Activated B cell treated with CpG ODN at 0.5 μM for 24 hours (primary cell): ENCODE data around the gene FBP1. TPM values are rescaled to one million over a fixed set of nuclear protein-coding genes. Genes with fewer than 3 reads are reported as not detected.
A peak's percentile ranks its signal among the peaks of the same experiment; 100 is the strongest.

Source experiments
- ATAC-seq: fragments of 200-7000 bp; cut with Tn5 transposase; one replicate; pipeline ENCODE4 v1.10.0; 2021; ENCODE audit warnings: low read depth, mild to moderate bottlenecking, moderate library complexity
- CTCF ChIA-PET: fragments of 350-600 bp; sonication (Branson Sonifier 250); formaldehyde crosslinking; loops from one replicate; lab custom pipeline; 2021; ENCODE audit warnings: antibody characterized with exemption; lab: Charles Lee
- POLR2A ChIA-PET: fragments of 350-600 bp; sonication (Branson Sonifier 250); formaldehyde crosslinking; loops from one replicate; lab custom pipeline; 2021; ENCODE audit warnings: antibody characterized with exemption; lab: Charles Lee
- DNase-seq: peaks from one replicate; pipeline ENCODE4 v3.0.0; 2022
- H3K27ac Mint-ChIP-seq: one replicate; pipeline ENCODE4 v1.8.0; 2020; ENCODE audit warnings: mixed read lengths
- H3K27me3 Mint-ChIP-seq: one replicate; pipeline ENCODE4 v1.8.0; 2021; ENCODE audit warnings: mixed read lengths
- H3K36me3 Mint-ChIP-seq: one replicate; pipeline ENCODE4 v1.8.0; 2021; ENCODE audit warnings: low read depth, mixed read lengths
- H3K4me1 Mint-ChIP-seq: one replicate; pipeline ENCODE4 v1.8.0; 2021; ENCODE audit warnings: mixed read lengths
- H3K4me3 Mint-ChIP-seq: one replicate; pipeline ENCODE4 v1.8.0; 2020; ENCODE audit warnings: mild to moderate bottlenecking, mixed read lengths
- H3K9me3 Mint-ChIP-seq: one replicate; pipeline ENCODE4 v1.8.0; 2020; ENCODE audit warnings: mixed read lengths
- intact Hi-C: fragments of 100-400 bp; cut with micrococcal nuclease; formaldehyde crosslinking; loops from one replicate; pipeline ENCODE4 v1.15.1; 2024
- total RNA-seq: library from RNA; stranded (reverse); gene quantifications from 2 replicates; pipeline ENCODE4 v1.2.3, GENCODE V29; 2022
- TF ChIP-seq, protein P1 (sequence below): fragments of 200-600 bp; IDR thresholded peaks from one replicate; pipeline ENCODE4 v1.8.0; 2022; ENCODE audit warnings: antibody characterized with exemption, mild to moderate bottlenecking

FBP1 gene
- 0.80 and 1.2 TPM in 2 replicates for total RNA-seq

DNA sequence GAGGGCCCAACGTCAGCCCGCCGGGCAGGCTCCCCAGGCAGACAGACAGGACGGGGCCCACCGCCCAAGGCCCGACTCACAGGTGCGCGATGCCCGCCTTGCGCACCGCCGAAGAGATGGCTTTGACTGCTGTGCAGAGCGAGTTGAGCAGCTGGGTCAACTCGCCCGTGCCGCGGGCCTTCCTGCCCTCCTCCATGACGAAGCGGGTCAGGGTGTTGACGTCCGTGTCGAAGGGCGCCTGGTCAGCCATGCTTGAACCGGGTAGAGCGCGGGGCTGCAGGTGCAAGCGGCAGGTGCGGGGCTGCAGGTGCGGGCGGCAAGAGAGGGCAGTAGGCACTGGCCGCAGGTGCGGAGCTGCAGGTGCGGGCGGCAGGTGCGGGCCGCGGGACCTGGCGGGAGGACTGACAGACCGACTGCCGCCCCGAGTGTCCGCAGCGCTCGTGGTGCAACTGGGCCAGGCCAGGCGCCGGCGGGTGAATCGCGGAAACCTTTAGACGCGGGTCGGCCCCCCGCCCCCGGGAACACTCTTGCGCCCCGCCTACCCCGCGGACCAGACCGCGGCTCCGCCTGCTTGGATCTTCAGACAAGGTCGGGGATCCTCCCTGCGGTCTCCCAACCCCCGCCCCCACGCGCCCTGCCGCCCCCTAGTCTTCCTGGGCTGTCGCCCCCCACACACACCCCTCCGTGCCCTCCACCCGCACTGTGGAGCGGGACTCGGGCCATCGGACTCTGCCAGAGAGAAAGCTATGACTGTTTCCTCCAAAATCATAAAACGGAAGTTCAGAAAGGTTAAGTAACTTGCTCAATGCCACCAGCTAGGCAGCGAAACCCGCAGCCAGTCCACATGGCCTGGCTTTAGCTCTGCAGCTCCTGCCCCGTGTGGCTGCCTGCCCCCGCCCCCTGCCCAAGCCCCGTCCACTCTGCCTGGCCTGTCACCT, at the start of gene FBP1:
FBP1 (minus strand) TSS at position 458 of the 938 bp plus-strand sequence; CDS start at position 250, 208 bp downstream.
- intact Hi-C loops, result loop anchor here (1.0 kb wide), 2 partner anchors 17 to 87 kb away; partner anchors contain the start of gene AOPEP
- peak within 1 kb of the TSS; percentile 96 for H3K4me3 Mint-ChIP-seq
- H3K4me1 Mint-ChIP-seq, result peaks cover 18% of the 10 kb centered on the region
- H3K36me3 Mint-ChIP-seq, result peaks cover 2% of the 10 kb centered on the region
- no peaks in the 10 kb centered on the region for H3K9me3 Mint-ChIP-seq
- TF ChIP-seq, protein P1, sequence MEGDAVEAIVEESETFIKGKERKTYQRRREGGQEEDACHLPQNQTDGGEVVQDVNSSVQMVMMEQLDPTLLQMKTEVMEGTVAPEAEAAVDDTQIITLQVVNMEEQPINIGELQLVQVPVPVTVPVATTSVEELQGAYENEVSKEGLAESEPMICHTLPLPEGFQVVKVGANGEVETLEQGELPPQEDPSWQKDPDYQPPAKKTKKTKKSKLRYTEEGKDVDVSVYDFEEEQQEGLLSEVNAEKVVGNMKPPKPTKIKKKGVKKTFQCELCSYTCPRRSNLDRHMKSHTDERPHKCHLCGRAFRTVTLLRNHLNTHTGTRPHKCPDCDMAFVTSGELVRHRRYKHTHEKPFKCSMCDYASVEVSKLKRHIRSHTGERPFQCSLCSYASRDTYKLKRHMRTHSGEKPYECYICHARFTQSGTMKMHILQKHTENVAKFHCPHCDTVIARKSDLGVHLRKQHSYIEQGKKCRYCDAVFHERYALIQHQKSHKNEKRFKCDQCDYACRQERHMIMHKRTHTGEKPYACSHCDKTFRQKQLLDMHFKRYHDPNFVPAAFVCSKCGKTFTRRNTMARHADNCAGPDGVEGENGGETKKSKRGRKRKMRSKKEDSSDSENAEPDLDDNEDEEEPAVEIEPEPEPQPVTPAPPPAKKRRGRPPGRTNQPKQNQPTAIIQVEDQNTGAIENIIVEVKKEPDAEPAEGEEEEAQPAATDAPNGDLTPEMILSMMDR, result no peak
- ATAC-seq (peak; percentile 82), DNase-seq (peak; percentile 55)
- H3K27me3 Mint-ChIP-seq, result peaks cover 5% of the 10 kb centered on the region
- H3K27ac Mint-ChIP-seq, result peak within 1 kb of the TSS; percentile 68
- CTCF ChIA-PET, result interaction anchor here (0.7 kb wide), 1 partner anchor 10 kb away, joined by 3 read pairs; no protein-coding TSS in a partner anchor
- POLR2A ChIA-PET, result interaction anchor here (0.5 to 1.7 kb wide), 8 partner anchors 13 to 1236 kb away, joined by 3 to 9 read pairs (median 4); partner anchors contain the start of gene ERCC6L2

DNA sequence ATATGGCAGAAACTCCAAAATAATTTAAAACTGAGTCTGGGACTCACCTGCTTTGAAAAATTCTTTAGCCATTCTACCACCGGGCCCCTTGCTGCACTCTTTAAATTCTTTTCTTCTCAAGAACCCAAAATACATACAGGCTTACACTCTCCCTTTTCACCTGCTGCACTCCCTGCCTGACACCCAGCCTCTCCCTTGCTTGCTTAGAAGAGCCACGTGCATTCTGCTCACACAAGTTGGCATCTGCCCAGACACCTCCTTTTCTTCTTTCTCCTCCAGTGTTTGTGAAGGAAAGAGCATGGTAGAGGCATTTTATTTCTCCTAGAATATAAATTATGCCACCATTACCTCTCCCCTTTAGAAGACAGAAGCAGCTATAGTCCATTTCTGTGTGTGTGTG, 48.1 kb upstream of the FBP1 start:
- H3K27me3 Mint-ChIP-seq, result peaks cover 14% of the 10 kb centered on the region
- DNase-seq, result no peak
- CTCF ChIA-PET, result no interaction called here
- H3K4me3 Mint-ChIP-seq, result no peak overlapping the region
- no peaks in the 10 kb centered on the region for H3K9me3 Mint-ChIP-seq
- no peaks in the 10 kb centered on the region for H3K36me3 Mint-ChIP-seq
- POLR2A ChIA-PET, result no interaction called here
- H3K27ac Mint-ChIP-seq, result no peak overlapping the region
- H3K4me1 Mint-ChIP-seq, result no peaks in the 10 kb centered on the region
- intact Hi-C loops, result no loop called here
- no peak for ATAC-seq
- TF ChIP-seq, protein P1, result no peak

DNA sequence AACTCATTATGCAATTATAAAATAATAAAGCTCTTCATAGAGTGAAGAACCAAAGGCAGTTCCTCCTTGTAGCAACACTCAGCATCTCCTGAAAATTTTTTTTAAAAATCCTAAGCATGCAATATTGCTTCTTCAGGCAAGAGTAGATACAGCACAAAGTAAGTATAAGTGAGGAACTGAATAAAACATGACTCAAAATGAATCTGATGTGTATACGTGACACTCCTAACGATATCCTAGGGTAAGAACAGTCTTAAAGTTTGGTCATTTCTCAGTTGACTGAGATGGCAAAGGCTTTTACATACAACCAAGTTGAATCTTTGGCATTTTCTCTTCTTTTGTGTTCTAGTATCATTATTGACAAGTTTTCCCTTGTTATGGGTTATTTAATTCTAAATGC, 46.0 kb upstream of the FBP1 start:
- intact Hi-C loops, result no loop called here
- Mint-ChIP-seq H3K9me3 (no peaks in the 10 kb centered on the region), H3K4me1 (no peaks in the 10 kb centered on the region), H3K27ac (no peak overlapping the region), H3K4me3 (no peak overlapping the region), H3K27me3 (peaks cover 12% of the 10 kb centered on the region), H3K36me3 (no peaks in the 10 kb centered on the region)
- no peak for ATAC-seq
- ChIA-PET POLR2A (no interaction called here), CTCF (interaction anchor here (1.3 to 1.5 kb wide), 2 partner anchors 442 to 445 kb away, joined by 3 to 6 read pairs; no protein-coding TSS in a partner anchor)
- TF ChIP-seq, protein P1, result no peak
- DNase-seq, result no peak

DNA sequence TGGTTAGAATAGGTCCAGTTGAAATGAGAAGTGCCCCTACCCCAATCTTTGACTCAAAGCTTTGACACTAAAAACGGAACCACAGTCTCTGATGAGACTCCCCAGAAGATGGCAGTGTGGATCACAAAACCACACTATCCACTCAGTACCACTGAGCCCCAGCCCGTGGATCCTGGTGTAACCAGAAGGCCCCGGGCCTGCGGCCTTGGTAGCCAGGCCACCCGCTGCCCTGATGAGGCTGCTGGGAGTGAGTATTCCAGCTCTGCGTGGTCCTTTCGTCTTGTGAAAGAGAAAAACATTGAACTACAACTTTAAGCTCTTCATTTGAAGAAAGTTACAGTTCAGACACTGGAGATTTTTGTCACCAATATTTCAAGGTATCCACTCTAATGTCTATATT, 42.2 kb upstream of the FBP1 start:
- ChIA-PET POLR2A (interaction anchor here (0.7 kb wide), 1 partner anchor 11 kb away, joined by 7 read pairs; no protein-coding TSS in a partner anchor), CTCF (interaction anchor here (0.6 to 7.6 kb wide), 27 partner anchors 9 to 1638 kb away, joined by 3 to 220 read pairs (median 4); partner anchors contain the start of gene AOPEP)
- TF ChIP-seq, protein P1, result no peak
- H3K4me3 Mint-ChIP-seq, result no peak overlapping the region
- no peak overlapping the region for H3K27ac Mint-ChIP-seq
- no peaks in the 10 kb centered on the region for H3K4me1 Mint-ChIP-seq
- peak; percentile 22 for DNase-seq
- intact Hi-C loops, result loop anchor here (1.0 to 2.0 kb wide), 5 partner anchors 446 to 1635 kb away; no protein-coding TSS in a partner anchor
- H3K9me3 Mint-ChIP-seq, result no peaks in the 10 kb centered on the region
- H3K27me3 Mint-ChIP-seq, result peaks cover 6% of the 10 kb centered on the region
- ATAC-seq, result peak; percentile 79
- no peaks in the 10 kb centered on the region for H3K36me3 Mint-ChIP-seq
